Neural cell (in vitro differentiated cells): Measurements from ENCODE around the gene NPR2. TPM values are rescaled to one million over a fixed set of nuclear protein-coding genes. Genes with fewer than 3 reads are reported as not detected.

Experiments
- H2AFZ ChIP-seq: fragments of 200-600, 300-800 bp; sonication (generic), shearing (Covaris generic); 2 replicates; pipeline ENCODE4 v1.6.0; 2014; ENCODE audit warnings: low read depth, mild to moderate bottlenecking, antibody characterized with exemption, low read length, moderate library complexity
- H3F3A ChIP-seq: fragments of 200-600 bp; shearing (Covaris generic); 2 replicates; pipeline ENCODE4 v1.6.1; 2016; ENCODE audit warnings: mild to moderate bottlenecking, moderate library complexity, mixed read lengths, antibody characterized with exemption, low read length; ENCODE audit not compliant: insufficient read depth, poor library complexity, severe bottlenecking
- H3K27ac ChIP-seq: fragments of 200-600, 300-800 bp; sonication (generic), shearing (Covaris generic); 2 replicates; pipeline ENCODE4 v1.5.1; 2014; ENCODE audit warnings: mild to moderate bottlenecking, low read length, moderate library complexity
- H3K27me3 ChIP-seq: fragments of 300-800, 200-600 bp; sonication (generic), shearing (Covaris generic); 2 replicates; pipeline ENCODE4 v1.6.0; 2014; ENCODE audit warnings: mild to moderate bottlenecking, low read depth, low read length, moderate library complexity; ENCODE audit not compliant: insufficient read depth
- H3K36me3 ChIP-seq: fragments of 300-800, 200-600 bp; sonication (generic), shearing (Covaris generic); 2 replicates; pipeline ENCODE4 v1.5.1; 2014; ENCODE audit warnings: mild to moderate bottlenecking, antibody characterized with exemption, low read length, moderate library complexity; ENCODE audit not compliant: insufficient read depth
- H3K4me2 ChIP-seq: fragments of 300-800, 200-600 bp; sonication (generic), shearing (Covaris generic); 2 replicates; pipeline ENCODE4 v1.6.0; 2014; ENCODE audit warnings: mild to moderate bottlenecking, low read length
- H3K4me3 ChIP-seq: fragments of 300-800, 200-600 bp; sonication (generic), shearing (Covaris generic); 2 replicates; pipeline ENCODE4 v1.5.1; 2014; ENCODE audit warnings: mild to moderate bottlenecking, low read length, moderate library complexity
- H3K79me2 ChIP-seq: fragments of 200-600 bp; shearing (Covaris generic); replicated peaks from 2 replicates; pipeline ENCODE4 v1.6.0; 2014; ENCODE audit warnings: mild to moderate bottlenecking, low read length, moderate library complexity; ENCODE audit not compliant: insufficient read depth
- H3K9ac ChIP-seq: fragments of 300-800, 200-600 bp; sonication (generic), shearing (Covaris generic); 2 replicates; pipeline ENCODE4 v1.6.1; 2016; ENCODE audit warnings: mild to moderate bottlenecking, low read length, mixed read lengths
- H3K9me2 ChIP-seq: fragments of 200-600 bp; shearing (Covaris generic); 2 replicates; pipeline ENCODE4 v1.6.1; 2016; ENCODE audit warnings: mild to moderate bottlenecking, low read length, mixed read lengths; ENCODE audit not compliant: insufficient read depth
- H3K9me3 ChIP-seq: fragments of 200-600, 300-800 bp; sonication (generic), shearing (Covaris generic); 2 replicates; pipeline ENCODE4 v1.6.1; 2016; ENCODE audit warnings: mild to moderate bottlenecking, mixed run types, low read length, moderate library complexity, mixed read lengths
- H4K20me1 ChIP-seq: fragments of 200-600 bp; shearing (Covaris generic); 2 replicates; pipeline ENCODE4 v1.6.1; 2016; ENCODE audit warnings: mild to moderate bottlenecking, mixed run types; ENCODE audit not compliant: insufficient read depth
- CTCF ChIP-seq: fragments of 450-650 bp; IDR thresholded peaks from 2 replicates; pipeline ENCODE4 v1.5.1; 2014; ENCODE audit warnings: antibody characterized with exemption, mild to moderate bottlenecking, moderate library complexity; ENCODE audit not compliant: poor library complexity, severe bottlenecking
- EP300 ChIP-seq: fragments of 450-650 bp; conservative IDR thresholded peaks from 2 replicates; pipeline ENCODE4 v1.6.1; 2014; ENCODE audit warnings: antibody characterized with exemption, mild to moderate bottlenecking, moderate library complexity; ENCODE audit not compliant: poor library complexity, severe bottlenecking
- EZH2 ChIP-seq: fragments of 200-600, 300-800 bp; shearing (Covaris generic), sonication (generic); IDR thresholded peaks from 2 replicates; pipeline ENCODE4 v1.6.1; 2014; ENCODE audit warnings: antibody characterized with exemption, low read length, borderline replicate concordance, mild to moderate bottlenecking; ENCODE audit not compliant: insufficient read depth, poor library complexity, severe bottlenecking
- MXI1 ChIP-seq: fragments of 450-650 bp; conservative IDR thresholded peaks from 2 replicates; pipeline ENCODE4 v1.6.1; 2014; ENCODE audit warnings: antibody characterized with exemption, mild to moderate bottlenecking; ENCODE audit not compliant: poor library complexity, severe bottlenecking
- POLR2AphosphoS5 ChIP-seq: IDR thresholded peaks from 2 replicates; pipeline ENCODE4 v1.6.1; 2012
- RAD21 ChIP-seq: fragments of 450-650 bp; conservative IDR thresholded peaks from 2 replicates; pipeline ENCODE4 v1.6.1; 2014; ENCODE audit warnings: antibody characterized with exemption, mild to moderate bottlenecking, moderate library complexity
- REST ChIP-seq: IDR thresholded peaks from 2 replicates; pipeline ENCODE4 v1.6.1; 2012; ENCODE audit warnings: borderline replicate concordance
- SMC3 ChIP-seq: fragments of 450-650 bp; conservative IDR thresholded peaks from 2 replicates; pipeline ENCODE4 v1.6.1; 2014; ENCODE audit warnings: antibody characterized with exemption, mild to moderate bottlenecking, moderate library complexity; ENCODE audit not compliant: poor library complexity
- TAF1 ChIP-seq: IDR thresholded peaks from 2 replicates; pipeline ENCODE4 v1.6.1; 2012; ENCODE audit warnings: low read depth
- polyA plus RNA-seq: library from polyadenylated mRNA; depleted of rRNA; stranded (reverse); fragments of >200 nt; gene quantifications from 2 replicates; pipeline ENCODE4 v1.2.3, GENCODE V29; 2014

The NPR2 gene
- polyA plus RNA-seq, 1 donor from 2014 or later = 9.6 TPM

DNA sequence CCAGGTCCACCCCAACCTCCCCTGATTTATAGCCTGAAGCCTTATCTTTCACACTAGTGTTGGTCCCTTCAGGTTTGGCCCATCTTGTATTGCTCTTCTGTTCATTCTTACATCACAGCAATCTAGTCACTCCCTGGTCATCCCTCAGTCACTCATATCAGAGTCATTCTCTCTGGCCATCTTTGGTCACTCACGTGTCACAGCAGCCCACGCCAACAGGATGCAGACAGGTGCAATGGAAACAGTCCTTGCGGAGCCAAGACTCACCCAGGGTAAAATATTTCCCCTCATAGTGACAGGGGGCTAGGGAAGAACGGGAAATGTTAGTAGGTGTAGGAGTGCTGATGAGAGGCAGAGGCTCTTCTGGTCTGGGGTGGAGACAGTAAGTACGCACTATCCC, 37.9 kb upstream of the NPR2 start:
- H2AFZ ChIP-seq = no peak overlapping the region

GRCh38 chr9:35754264-35754663, 37.1 kb upstream of the NPR2 start, which contains the start of gene MSMP:
Gene MSMP (minus strand): TSS chr9:35754276. CDS start chr9:35754129, 147 bp downstream.
- H3K9ac ChIP-seq = no peak within 1 kb of the TSS
- no peaks in the 10 kb centered on the region for H3K9me2 ChIP-seq
- no peak within 1 kb of the TSS for H3K4me3 ChIP-seq
- H3F3A ChIP-seq = no peaks in the 10 kb centered on the region
- H3K4me2 ChIP-seq = no peak within 1 kb of the TSS
- no peaks in the 10 kb centered on the region for H3K27me3 ChIP-seq
- H2AFZ ChIP-seq = no peak within 1 kb of the TSS
- no peaks in the 10 kb centered on the region for H3K9me3 ChIP-seq
- H3K36me3 ChIP-seq = peaks cover 6% of the 10 kb centered on the region
- no peaks in the 10 kb centered on the region for H4K20me1 ChIP-seq
- no peaks in the 10 kb centered on the region for H3K79me2 ChIP-seq
- H3K27ac ChIP-seq = no peak within 1 kb of the TSS
- no peak for TF ChIP-seq SMC3
- no peak for TF ChIP-seq REST
- no peak for TF ChIP-seq EZH2
- TF ChIP-seq MXI1 = no peak
- no peak for TF ChIP-seq TAF1
- TF ChIP-seq CTCF = no peak

More for the DNA sequence above, 37.9 kb upstream of the NPR2 start:
- peaks cover 6% of the 10 kb centered on the region for H3K36me3 ChIP-seq
- no peaks in the 10 kb centered on the region for H3K9me3 ChIP-seq
- no peaks in the 10 kb centered on the region for H3K9me2 ChIP-seq
- no peak overlapping the region for H3K27ac ChIP-seq
- no peaks in the 10 kb centered on the region for H3K27me3 ChIP-seq
- H4K20me1 ChIP-seq = no peaks in the 10 kb centered on the region
- H3K4me2 ChIP-seq = no peak overlapping the region
- TF ChIP-seq EZH2 (no peak), SMC3 (no peak), TAF1 (no peak), EP300 (no peak), CTCF (no peak), MXI1 (no peak), POLR2AphosphoS5 (no peak), REST (no peak), RAD21 (no peak)
- H3K79me2 ChIP-seq = peaks cover 5% of the 10 kb centered on the region
- no peak overlapping the region for H3K4me3 ChIP-seq
- no peak overlapping the region for H3K9ac ChIP-seq
- no peaks in the 10 kb centered on the region for H3F3A ChIP-seq
